Stimulated activated CD4-positive, alpha-beta T cell treated with anti-CD3 and anti-CD28 coated beads, TNF-alpha, amount 100 ng/mL, for 48 hours (primary cell): ENCODE data around the gene CNTNAP3.
"Not testable (repeated sequence)": the region's sequence is repeated elsewhere in the genome, so short reads cannot be mapped to it uniquely, and the experiment has no call there.

Experiments used
- DNase-seq, 3 donors: peaks; one replicate each; pipeline ENCODE4 v3.0.0-alpha.2; 2020; ENCODE audit warnings: low read depth in 3 of 3

CNTNAP3 gene

DNA sequence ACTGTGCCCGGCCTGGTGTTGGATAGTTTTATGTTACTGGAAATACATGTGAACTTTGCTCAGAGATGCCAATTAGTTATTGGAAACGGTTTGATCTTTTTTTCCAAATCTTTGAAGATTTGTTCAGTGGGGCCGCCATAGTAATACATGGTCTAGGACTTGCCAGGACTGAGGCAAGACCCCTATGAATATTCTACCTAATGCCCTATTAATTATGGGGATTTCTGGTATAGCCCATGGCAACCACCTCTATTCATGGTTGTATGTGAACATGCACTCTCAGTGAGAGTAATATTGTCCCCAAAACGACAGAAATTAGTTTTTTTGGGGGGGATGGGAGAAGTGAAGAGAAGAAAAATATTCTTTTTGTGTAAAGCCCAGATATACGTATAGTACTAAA lies 220.3 kb downstream of the CNTNAP3 start:
- not testable (repeated sequence) for DNase-seq

DNA sequence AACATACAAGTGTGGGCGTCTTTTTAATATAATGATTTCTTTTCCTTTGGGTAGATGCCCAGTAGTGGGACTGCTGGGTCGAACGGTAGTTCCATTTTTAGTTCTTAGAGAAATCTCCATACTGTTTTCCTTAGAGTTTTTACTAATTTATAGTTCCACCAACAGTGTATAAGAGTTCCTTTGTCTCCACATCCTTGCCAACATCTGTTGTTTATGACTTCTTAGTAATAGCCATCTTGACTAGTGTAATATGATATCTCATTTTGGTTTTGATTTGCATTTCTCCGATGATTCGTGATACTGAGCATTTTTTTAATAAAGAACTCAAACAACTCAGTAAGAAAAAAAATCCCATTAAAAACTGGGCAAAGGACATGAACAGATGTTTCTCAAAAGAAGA lies 225.0 kb downstream of the CNTNAP3 start:
- not testable (repeated sequence) for DNase-seq

DNA sequence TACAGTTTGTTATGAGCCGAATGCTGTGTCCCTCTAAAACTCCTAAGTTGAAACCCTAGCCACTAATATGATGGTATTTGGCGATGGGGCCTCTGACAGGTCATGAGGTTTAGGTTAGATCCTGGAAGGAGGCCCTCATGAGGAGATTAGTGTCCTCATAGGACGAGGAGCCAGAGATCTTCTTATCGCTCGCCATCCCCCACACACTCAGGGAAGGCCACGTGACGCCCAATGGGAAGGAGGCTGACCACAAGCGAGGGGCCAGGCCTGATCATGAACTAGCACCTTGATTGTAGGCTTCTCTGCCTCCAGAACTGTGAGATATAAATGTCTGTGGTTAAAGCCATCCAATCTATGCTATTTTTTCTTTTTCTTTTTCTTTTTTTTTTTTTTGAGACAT lies 233.5 kb downstream of the CNTNAP3 start:
- DNase-seq = not testable (repeated sequence)

DNA sequence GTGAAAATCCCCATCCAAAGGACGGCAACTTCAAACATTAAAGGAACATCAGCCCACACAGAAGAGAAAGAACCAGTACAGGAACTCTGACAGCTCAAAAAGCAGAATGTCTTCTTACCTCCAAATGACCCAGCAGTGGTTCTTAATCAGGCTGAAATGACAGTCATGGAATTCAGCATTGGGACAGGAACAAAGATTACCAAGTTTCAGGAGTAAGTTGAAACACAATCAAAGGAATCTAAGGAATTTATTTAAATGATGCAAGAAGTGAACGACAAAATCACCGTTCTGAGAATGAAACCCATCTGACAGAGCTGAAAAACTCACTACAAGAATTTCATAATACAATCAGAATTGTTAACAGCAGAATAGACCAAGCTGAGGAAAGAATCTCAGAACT lies 241.1 kb downstream of the CNTNAP3 start:
- DNase-seq = not testable (repeated sequence)

DNA sequence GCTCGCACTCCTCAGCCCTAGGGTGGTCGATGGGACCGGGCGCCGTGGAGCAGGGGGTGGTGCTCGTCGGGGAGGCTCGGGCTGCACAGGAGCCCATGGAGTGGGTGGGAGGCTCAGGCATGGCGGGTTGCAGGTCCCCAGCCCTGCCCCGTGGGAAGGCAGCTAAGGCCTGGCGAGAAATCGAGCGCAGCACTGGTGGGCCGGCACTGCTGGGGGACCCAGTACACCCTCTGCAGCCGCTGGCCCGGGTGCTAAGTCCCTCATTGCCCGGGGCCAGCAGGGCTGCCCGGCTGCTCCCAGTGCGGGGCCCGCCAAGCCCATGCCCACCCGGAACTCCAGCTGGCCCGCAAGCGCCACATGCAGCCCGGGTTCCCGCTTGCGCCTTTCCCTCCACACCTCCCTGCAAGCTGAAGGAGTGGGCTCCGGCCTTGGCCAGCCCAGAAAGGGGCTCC lies 245.6 kb downstream of the CNTNAP3 start:
- not testable (repeated sequence) for DNase-seq

DNA sequence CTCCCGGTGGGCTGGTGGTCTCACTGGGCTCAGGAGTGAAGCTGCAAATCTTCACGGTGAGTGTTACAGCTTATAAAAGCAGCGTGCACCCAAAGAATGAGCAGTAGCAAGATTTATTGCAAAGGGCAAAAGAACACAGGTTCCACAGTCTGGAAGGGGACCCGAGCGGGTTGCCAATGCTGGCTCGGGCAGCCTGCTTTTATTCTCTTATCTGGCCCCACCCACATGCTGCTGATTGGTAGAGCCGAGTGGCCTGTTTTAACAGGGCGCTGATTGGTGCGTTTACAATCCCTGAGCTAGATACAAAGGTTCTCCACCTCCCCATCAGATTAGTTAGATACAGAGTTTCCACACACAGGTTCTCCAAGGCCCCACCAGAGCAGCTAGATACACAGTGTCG lies 246.2 kb downstream of the CNTNAP3 start:
- not testable (repeated sequence) for DNase-seq

DNA sequence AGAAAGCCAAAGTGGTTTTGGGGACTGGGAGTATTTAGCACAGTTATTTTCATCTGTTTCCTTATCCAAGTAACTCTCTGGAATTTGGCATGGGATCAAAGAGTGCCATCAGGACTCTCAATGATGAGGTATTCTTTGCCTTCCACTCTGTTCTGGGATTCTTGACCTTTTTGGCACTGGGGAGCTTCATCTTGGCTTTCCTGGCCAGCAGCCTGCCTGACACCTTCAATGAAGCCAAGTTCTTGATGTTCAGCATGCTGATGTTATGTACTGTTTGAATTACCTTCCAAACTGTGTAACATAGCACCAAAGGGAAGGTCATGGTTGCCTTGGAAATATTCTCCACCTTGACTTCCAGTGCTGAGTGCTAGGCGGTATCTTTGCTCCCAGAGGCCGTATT lies 248.8 kb downstream of the CNTNAP3 start:
- not testable (repeated sequence) for DNase-seq

DNA sequence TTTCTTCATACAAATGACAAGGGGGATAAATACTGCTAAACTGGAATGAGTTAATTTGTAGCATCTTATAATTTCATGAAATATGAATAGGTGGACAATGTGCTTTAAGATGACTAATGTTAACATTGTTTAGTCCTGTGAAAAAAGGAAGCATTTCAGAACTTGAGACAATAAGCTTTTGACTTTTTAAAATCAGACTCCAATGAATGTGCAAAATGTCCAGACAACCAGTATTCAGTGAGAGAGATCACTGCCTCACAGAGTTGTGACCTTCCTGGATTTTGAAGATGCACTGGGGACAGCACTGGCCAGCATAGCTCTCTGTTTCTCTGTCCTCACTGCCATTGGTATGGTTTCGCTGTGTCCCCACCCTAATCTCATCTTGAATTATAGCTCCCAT lies 249.7 kb downstream of the CNTNAP3 start:
- not testable (repeated sequence) for DNase-seq

DNA sequence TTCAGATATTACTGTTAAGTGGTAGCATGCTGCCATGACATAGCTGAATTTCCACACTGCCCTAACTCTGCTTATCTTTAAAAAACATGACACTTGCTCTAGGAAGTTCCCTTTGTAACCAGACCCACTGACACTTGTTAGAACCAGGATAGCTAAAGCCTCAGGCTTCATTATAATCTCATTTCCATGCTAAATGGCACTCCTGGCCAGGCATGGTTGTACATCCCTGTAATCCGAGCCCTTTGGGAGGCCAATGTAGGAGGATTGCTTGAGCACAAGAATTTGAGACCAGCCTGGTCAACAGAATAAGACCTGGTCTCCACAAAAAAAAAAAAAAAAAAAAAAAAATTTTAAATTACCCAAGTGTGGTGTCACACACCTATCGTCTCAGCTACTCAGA lies 254.1 kb downstream of the CNTNAP3 start:
- DNase-seq = not testable (repeated sequence)

DNA sequence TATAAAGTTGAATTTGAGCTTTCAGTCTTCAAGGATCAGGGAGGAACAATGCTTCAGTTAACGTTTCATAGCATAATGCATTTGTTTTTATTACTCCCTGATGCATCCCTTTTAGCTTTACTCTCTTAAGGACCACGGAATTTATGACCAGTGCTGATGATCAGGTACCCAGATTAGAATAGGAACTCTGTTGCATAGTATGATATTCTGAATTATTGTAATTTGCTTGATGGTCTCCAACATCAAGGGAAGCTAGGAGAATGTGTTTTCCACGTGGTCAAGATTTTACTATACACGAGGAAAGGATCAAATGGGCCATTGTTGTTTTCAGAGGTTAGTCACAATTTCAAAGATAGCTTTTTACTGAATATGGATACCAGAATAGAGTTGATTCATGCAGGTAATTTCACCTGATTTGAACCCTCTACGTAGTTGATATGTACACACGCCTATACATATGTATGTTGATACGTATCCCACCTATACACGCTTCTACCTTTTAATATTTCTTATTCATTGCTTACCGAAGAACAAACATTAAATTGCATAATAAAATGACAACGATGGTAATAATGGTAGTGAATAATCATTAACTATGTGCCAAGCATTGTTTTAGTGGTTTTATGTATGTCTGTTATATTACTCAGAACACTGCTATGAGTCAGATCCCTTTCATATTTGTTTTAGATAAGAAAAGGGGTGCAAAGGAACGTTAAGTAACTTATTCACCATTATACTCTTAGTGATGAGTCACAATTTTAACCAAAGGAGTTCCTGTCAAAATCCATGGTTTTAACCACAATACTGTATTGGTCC lies 257.6 kb downstream of the CNTNAP3 start:
- not testable (repeated sequence) for DNase-seq

DNA sequence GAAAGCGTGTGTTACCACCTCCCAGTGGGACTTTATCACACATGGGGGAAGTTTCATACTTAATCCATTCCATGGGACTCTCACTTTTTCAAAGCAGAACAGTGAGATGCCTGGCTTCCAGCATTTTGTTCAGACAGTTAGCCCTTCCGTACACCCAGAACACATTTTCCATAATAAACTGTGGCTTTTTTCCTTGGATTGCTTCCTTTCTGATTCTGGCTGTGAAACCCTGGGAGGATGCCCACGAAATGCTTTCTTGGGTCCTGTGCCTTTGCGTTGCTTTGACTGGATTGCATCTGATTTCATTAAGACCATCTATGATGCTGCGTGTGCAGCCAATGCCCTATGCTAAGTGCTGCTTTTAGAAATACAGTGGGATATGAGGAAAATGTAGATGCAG lies 259.1 kb downstream of the CNTNAP3 start:
- DNase-seq = not testable (repeated sequence)

DNA sequence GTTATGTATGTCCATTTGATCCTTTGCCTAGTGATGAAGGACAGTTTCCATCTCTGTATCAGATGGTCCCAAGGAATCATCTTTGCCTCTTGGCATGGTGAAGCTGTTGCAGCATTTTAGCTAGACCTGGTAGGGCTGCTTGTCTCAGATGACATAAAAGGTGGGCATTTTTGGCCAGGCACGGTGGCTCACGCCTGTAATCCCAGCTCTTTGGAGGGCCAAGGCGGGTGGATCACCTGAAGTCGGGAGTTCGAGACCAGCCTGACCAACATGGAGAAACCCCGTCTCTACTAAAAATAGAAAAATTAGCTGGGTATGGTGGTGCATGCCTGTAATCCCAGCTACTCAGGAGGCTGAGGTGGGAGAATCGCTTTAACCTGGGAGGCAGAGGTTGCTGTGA lies 259.8 kb downstream of the CNTNAP3 start:
- DNase-seq = not testable (repeated sequence)

DNA sequence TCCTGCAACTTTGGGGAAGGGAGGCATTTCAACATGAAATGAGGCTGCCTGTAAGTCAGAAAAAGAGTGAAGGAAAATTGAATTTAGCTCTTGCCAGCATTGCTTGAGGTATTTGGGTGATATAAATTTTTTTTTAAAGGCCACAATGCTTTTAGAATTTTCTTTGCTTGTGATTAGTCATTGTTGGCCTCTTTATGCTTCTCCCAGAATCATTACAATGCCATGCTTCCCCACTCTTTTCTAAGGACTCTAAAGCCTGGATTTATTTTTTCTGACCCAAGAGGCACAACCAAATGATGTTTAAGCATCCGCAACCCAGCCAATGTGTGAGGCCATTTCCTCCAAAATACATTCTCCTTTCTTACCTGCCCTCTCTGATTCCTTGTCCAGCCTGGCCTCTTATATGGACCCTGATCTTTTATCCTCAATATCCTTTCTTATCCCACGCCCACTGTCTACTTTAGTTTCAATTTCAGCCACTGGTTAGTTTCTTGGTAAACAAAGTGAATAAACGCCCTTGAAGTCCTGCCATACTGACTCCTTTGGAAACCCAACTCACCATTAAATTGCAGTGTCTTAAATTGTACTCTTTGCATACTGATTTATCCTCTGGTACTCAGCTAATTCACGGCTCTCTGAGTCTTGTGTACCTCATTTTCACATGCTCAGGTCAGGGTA lies 261.9 kb downstream of the CNTNAP3 start:
- not testable (repeated sequence) for DNase-seq
